ENCODE results near the gene CYP2C19. TPM values are rescaled to one million over a fixed set of nuclear protein-coding genes. Genes with fewer than 3 reads are reported as not detected.
"Not testable (repeated sequence)": the region's sequence is repeated elsewhere in the genome, so short reads cannot be mapped to it uniquely, and the experiment has no call there.

Gene CYP2C19
- total RNA-seq, 4 donors from 2014 or later, result 0.24 to 0.50 TPM; not detected in 2

GRCh38 chr10:94760586-94761178, 1.8 kb upstream of the CYP2C19 start:
- DNase-seq (ENCODE audit: low spot score) (no peak), ATAC-seq (ENCODE audit: low FRiP score) (no peak)
- no peak for TF ChIP-seq CTCF (IDR thresholded peaks at IDR 0.05)

DNA sequence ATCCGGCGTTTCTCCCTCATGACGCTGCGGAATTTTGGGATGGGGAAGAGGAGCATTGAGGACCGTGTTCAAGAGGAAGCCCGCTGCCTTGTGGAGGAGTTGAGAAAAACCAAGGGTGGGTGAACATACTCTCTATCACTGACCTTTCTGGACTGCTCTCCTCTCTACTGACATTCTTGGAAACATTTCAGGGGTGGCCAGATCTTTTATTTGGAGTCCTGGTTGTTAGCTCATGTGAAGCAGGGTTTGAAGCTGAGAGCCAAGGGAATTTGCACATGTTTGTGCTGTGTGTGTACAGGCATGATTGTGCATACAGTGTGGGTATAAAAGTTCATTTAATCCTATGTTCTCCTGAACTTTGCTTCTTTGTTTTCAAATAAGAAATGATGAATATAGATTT, 12.9 kb downstream of the CYP2C19 start:
- not testable (repeated sequence) for ATAC-seq (ENCODE audit: low FRiP score); DNase-seq (ENCODE audit: low spot score)

DNA sequence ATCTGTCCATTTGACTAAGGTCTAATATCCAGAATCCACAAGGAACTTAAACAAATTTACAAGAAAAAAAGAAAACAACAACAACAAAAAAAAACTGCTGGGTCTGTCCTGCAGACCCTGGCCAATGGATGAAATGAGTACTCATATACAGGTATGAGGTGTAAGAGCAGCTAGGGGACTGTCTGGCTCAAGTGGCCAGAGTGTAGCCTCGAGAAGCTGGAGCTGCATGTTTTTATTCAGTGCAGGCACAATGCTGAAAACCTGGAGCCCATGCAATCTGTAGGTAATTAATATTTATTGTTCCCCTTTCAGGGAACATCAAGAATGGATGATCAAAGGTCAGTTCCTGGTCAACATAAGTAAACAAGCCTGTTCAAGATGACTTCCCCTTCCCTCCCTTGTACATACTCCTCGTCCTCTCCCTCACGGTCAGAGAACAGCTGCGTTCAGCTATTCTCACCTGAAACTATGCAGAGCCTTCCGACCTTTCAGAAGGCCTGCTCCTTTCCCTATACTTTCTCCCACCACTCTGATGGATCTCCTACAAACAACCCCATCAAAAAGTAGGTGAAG, 15.5 kb downstream of the CYP2C19 start:
- no peak for DNase-seq (ENCODE audit: low spot score)
- no peak for ATAC-seq (ENCODE audit: low FRiP score)
- TF ChIP-seq CTCF (IDR thresholded peaks at IDR 0.05), result no peak

- no peak for TF ChIP-seq CTCF (IDR thresholded peaks at IDR 0.05)
- ATAC-seq (ENCODE audit: low FRiP score), result no peak
- no peak for DNase-seq (ENCODE audit: low spot score)
Observed at GRCh38 chr10:94780844-94781243, 18.4 kb downstream of the CYP2C19 start.

- no peak for ATAC-seq (ENCODE audit: low FRiP score)
- no peak for TF ChIP-seq CTCF (IDR thresholded peaks at IDR 0.05)
- no peak for DNase-seq (ENCODE audit: low spot score)
Observed at GRCh38 chr10:94784256-94784655, 21.8 kb downstream of the CYP2C19 start.

GRCh38 chr10:94785211-94785610, 22.7 kb downstream of the CYP2C19 start:
- no peak for TF ChIP-seq CTCF (IDR thresholded peaks at IDR 0.05)
- no peak for DNase-seq (ENCODE audit: low spot score)
- ATAC-seq (ENCODE audit: low FRiP score), result no peak

DNA sequence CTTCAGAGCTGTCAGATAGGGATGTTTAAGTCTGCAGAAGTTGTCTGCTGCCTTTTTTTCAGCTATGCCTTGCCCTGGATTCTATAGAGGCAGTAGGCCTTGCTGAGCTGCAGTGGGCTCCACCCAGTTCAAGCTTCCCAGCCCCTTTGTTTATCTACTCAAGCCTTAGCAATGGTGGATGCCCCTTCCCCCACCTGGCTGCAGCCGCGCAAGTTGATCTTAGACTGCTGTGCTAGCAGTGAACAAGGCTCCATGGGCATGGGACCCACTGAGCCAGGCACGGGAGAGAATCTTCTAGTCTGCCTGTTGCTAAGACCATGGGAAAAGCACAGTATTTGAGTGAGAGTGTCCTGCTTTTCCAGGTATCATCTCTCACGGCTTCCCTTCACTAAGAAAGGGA, 38.1 kb downstream of the CYP2C19 start:
- DNase-seq (ENCODE audit: low spot score); ATAC-seq (ENCODE audit: low FRiP score): not testable (repeated sequence)

DNA sequence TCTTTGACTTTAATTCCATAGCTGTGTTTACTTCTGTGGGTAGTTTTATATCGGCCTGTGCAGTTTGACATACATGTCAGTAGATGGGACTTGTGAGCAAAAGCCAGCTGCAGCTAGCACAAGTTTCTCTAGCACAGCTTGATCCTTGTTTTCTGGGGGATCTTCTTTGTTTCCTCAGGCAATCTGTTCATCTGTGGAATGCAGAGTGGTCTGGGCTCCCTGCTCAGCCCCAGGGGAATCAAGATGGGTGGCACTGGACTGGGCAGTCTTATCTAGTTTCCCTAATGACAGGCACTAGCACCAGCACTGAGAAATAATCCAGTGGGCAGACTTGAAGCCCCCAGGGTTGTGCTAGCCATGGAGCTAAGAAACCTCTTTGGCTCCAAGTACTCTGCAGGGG, 40.8 kb downstream of the CYP2C19 start:
- ATAC-seq (ENCODE audit: low FRiP score) (no peak), DNase-seq (ENCODE audit: low spot score) (no peak)
- no peak for TF ChIP-seq CTCF (IDR thresholded peaks at IDR 0.05)

DNA sequence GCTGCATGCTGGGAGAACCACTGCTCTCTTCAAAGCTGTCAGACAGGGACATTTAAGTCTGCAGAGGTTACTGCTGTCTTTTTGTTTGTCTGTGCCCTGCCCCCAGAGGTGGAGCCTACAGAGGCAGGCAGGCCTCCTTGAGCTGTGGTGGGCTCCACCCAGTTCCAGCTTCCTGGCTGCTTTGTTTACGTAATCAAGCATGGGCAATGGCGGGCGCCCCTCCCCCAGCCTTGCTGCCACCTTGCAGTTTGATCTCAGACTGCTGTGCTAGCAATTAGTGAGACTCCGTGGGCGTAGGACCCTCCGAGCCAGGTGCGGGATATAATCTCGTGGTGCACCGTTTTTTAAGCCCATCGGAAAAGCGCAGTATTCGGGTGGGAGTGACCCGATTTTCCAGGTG, 67.5 kb downstream of the CYP2C19 start:
- DNase-seq (ENCODE audit: low spot score); ATAC-seq (ENCODE audit: low FRiP score): not testable (repeated sequence)

Measured in omental fat pad (tissue), 4 donors.